ENCODE data around the gene MAGI2. TPM values are rescaled to one million over a fixed set of nuclear protein-coding genes. Genes with fewer than 3 reads are reported as not detected.

The MAGI2 gene
- total and polyA plus RNA-seq, 2 experiments from 2014 or later = 3.5 to 4.1 TPM

DNA sequence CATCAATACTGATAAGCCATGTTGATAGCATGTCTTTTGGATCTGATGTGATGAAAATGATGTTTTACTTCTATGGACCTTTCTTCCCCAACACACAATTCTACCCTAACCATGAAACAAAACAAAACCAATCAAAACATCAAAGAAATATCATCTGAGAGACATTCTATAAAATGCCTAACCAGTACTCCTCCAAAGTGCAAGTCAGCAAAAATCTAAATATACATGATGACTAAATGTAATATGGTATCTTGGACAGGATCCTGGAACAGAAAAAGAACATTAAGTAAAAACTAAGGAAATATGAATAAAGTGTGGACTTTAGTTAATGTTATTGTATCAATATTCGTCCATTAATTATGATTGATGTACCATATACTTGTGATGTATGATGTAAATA is 625.1 kb downstream of the MAGI2 start:
- TF ChIP-seq EZH2 (IDR thresholded peaks at IDR 0.05; ENCODE audit: insufficient read depth, poor library complexity, severe bottlenecking) (no peak), EZH2phosphoT487 (IDR thresholded peaks at IDR 0.05; ENCODE audit: insufficient read depth, low read depth) (no peak)
- in situ Hi-C loops (cut with MboI) = no loop called here
- no peaks in the 10 kb centered on the region for H3K79me2 ChIP-seq (ENCODE audit: insufficient read depth)

DNA sequence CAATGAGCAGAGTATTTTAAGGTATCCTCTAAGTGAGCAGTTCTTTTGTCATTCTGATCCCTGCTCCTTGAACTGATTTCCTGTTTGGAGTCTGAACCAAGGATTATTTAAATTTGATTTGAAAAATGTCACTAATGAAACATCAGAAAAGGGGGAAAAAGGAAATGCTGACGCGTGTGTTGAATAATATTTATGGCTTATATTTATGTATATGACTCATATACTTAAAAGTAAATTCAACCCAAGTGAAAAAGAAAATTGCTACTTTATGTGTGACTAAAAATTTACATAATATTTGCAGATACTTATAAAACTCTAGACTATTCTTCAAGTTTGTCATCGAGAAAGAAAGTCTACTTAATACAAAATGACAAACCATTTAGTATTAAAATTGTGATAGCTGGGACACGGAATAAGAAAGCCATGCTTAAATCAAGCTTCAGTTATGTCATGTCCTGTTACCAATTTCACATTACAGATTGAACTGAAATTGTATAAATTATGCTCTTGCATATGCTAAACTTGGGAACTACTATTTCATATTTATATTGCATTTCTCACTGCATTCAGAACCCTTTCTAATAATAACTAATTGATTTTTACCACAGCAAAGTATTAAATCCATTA is 649.9 kb downstream of the MAGI2 start:
- Histone ChIP-seq H3K27ac (no peak overlapping the region), H3K79me2 (ENCODE audit: insufficient read depth) (no peaks in the 10 kb centered on the region), H3K36me3 (ENCODE audit: low read depth) (no peaks in the 10 kb centered on the region), H3K9me3 (ENCODE audit: low read depth) (no peaks in the 10 kb centered on the region), H3K9me2 (ENCODE audit: insufficient read depth) (no peaks in the 10 kb centered on the region), H2AFZ (no peak overlapping the region), H3K4me3 (no peak overlapping the region), H4K20me1 (ENCODE audit: insufficient read depth) (no peaks in the 10 kb centered on the region), H3K4me1 (ENCODE audit: insufficient read depth) (no peaks in the 10 kb centered on the region), H3K4me2 (ENCODE audit: unreplicated experiment) (no peak overlapping the region), H3K9ac (no peak overlapping the region), H3K27me3 (replicated peaks; ENCODE audit: insufficient read depth) (no peaks in the 10 kb centered on the region), H3F3A (ENCODE audit: insufficient read depth) (no peaks in the 10 kb centered on the region)
- DNase-seq = no peak
- TF ChIP-seq EZH2 (IDR thresholded peaks at IDR 0.05; ENCODE audit: insufficient read depth, poor library complexity, severe bottlenecking) (no peak), EZH2phosphoT487 (IDR thresholded peaks at IDR 0.05; ENCODE audit: insufficient read depth, low read depth) (no peak)
- in situ Hi-C loops (cut with MboI) = no loop called here
- 91 to 93% methylated on average over 4 of the region's 4 CpGs for WGBS, 2 experiments (ENCODE audit: low coverage in 1 of 2, low lambda C conversion rate in 2 of 2, missing lambda C conversion rate in 2 of 2)

More for the DNA sequence above, 625.1 kb downstream of the MAGI2 start:
- no peaks in the 10 kb centered on the region for H3F3A ChIP-seq (ENCODE audit: insufficient read depth)
- peak; percentile 4 for DNase-seq
- H3K27me3 ChIP-seq (replicated peaks; ENCODE audit: insufficient read depth) = no peaks in the 10 kb centered on the region
- WGBS, 2 experiments (ENCODE audit: low coverage in 1 of 2, low lambda C conversion rate in 2 of 2, missing lambda C conversion rate in 2 of 2) = 72 to 83% methylated on average over 1 of the region's 1 CpG
- H3K27ac ChIP-seq = no peak overlapping the region
- no peaks in the 10 kb centered on the region for H3K4me1 ChIP-seq (ENCODE audit: insufficient read depth)
- H3K4me3 ChIP-seq = no peak overlapping the region
- H3K9me3 ChIP-seq (ENCODE audit: low read depth) = no peaks in the 10 kb centered on the region
- H3K4me2 ChIP-seq (ENCODE audit: unreplicated experiment) = no peak overlapping the region
- H3K9ac ChIP-seq = no peak overlapping the region
- no peaks in the 10 kb centered on the region for H3K9me2 ChIP-seq (ENCODE audit: insufficient read depth)
- H2AFZ ChIP-seq = no peak overlapping the region
- no peaks in the 10 kb centered on the region for H3K36me3 ChIP-seq (ENCODE audit: low read depth)
- no peaks in the 10 kb centered on the region for H4K20me1 ChIP-seq (ENCODE audit: insufficient read depth)

DNA sequence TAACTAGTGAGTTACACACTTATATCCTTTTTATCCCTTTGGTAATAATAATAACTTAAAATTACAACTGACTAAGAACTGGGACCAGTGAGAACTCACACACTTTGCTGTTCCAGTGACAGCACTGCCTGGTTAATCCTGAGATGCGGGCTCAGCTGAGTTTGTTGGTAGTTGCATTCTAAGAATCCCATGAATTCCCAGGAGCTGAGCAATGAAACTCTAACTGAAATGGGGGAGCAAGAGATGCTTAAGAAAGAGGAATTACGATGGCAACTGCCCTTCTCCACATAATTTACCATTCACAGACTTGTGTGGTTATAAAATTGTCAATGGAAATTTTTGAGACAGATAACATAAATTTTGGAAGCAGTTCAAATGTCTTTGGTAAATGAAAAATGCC is 659.4 kb downstream of the MAGI2 start:
- in situ Hi-C loops (cut with MboI) = no loop called here
- Histone ChIP-seq H3K4me2 (ENCODE audit: unreplicated experiment) (no peak overlapping the region), H3K9me2 (ENCODE audit: insufficient read depth) (no peaks in the 10 kb centered on the region), H3K27ac (no peak overlapping the region), H3K9ac (no peak overlapping the region), H2AFZ (no peak overlapping the region), H3K27me3 (replicated peaks; ENCODE audit: insufficient read depth) (no peaks in the 10 kb centered on the region), H3K9me3 (ENCODE audit: low read depth) (no peaks in the 10 kb centered on the region), H3K4me1 (ENCODE audit: insufficient read depth) (no peaks in the 10 kb centered on the region), H3K79me2 (ENCODE audit: insufficient read depth) (no peaks in the 10 kb centered on the region), H3F3A (ENCODE audit: insufficient read depth) (no peaks in the 10 kb centered on the region), H3K36me3 (ENCODE audit: low read depth) (no peaks in the 10 kb centered on the region), H3K4me3 (no peak overlapping the region), H4K20me1 (ENCODE audit: insufficient read depth) (no peaks in the 10 kb centered on the region)
- WGBS, 2 experiments (ENCODE audit: low coverage in 1 of 2, low lambda C conversion rate in 2 of 2, missing lambda C conversion rate in 2 of 2) = 47 to 48% methylated on average over 2 of the region's 2 CpGs
- TF ChIP-seq EZH2phosphoT487 (IDR thresholded peaks at IDR 0.05; ENCODE audit: insufficient read depth, low read depth) (no peak), EZH2 (IDR thresholded peaks at IDR 0.05; ENCODE audit: insufficient read depth, poor library complexity, severe bottlenecking) (no peak)
- DNase-seq = peak; percentile 9

DNA sequence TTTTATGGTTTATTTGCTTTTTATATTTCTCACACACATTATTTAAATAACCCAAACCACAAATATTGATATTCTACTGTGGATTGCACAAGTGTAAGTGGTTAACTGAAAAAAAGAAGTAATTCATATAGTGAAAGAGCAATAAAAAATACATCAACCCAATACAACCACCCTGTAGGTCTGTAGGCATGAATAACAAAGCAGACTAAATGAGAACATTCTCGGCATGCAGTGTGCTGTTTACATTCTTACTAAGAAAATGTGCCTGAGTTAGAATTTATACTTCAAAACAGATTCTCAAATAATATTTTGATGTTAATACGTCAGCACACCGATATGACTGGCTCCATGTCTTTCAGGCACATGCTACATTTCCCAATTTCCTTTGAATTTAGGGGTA is 660.8 kb downstream of the MAGI2 start:
- H3K79me2 ChIP-seq (ENCODE audit: insufficient read depth) = no peaks in the 10 kb centered on the region
- no peaks in the 10 kb centered on the region for H4K20me1 ChIP-seq (ENCODE audit: insufficient read depth)
- H2AFZ ChIP-seq = no peak overlapping the region
- H3K4me2 ChIP-seq (ENCODE audit: unreplicated experiment) = no peak overlapping the region
- no peak overlapping the region for H3K4me3 ChIP-seq
- no peaks in the 10 kb centered on the region for H3K9me2 ChIP-seq (ENCODE audit: insufficient read depth)
- H3K27ac ChIP-seq = no peak overlapping the region
- DNase-seq = no peak
- TF ChIP-seq EZH2 (IDR thresholded peaks at IDR 0.05; ENCODE audit: insufficient read depth, poor library complexity, severe bottlenecking) (no peak), EZH2phosphoT487 (IDR thresholded peaks at IDR 0.05; ENCODE audit: insufficient read depth, low read depth) (no peak)
- WGBS, 2 experiments (ENCODE audit: low coverage in 1 of 2, low lambda C conversion rate in 2 of 2, missing lambda C conversion rate in 2 of 2) = 63 to 71% methylated on average over 3 of the region's 3 CpGs
- no peak overlapping the region for H3K9ac ChIP-seq
- H3K4me1 ChIP-seq (ENCODE audit: insufficient read depth) = no peaks in the 10 kb centered on the region
- in situ Hi-C loops (cut with MboI) = no loop called here
- no peaks in the 10 kb centered on the region for H3K9me3 ChIP-seq (ENCODE audit: low read depth)
- H3K36me3 ChIP-seq (ENCODE audit: low read depth) = no peaks in the 10 kb centered on the region
- no peaks in the 10 kb centered on the region for H3F3A ChIP-seq (ENCODE audit: insufficient read depth)
- no peaks in the 10 kb centered on the region for H3K27me3 ChIP-seq (replicated peaks; ENCODE audit: insufficient read depth)
